MM.1S (cell line): Measurements from ENCODE around the gene OR10C1.

Experiments
- DNase-seq: peaks from one replicate; pipeline ENCODE4 v3.0.0-alpha.2; 2015
- H2AFZ ChIP-seq: fragments of 300-600 bp; sonication (generic); 2 replicates; pipeline ENCODE4 v1.6.0; 2016; ENCODE audit warnings: antibody characterized with exemption, low read length
- H3F3A ChIP-seq: fragments of 300-600 bp; sonication (generic); 2 replicates; pipeline ENCODE4 v1.6.1; 2016; ENCODE audit warnings: mild to moderate bottlenecking, antibody characterized with exemption, low read length, moderate library complexity, mixed read lengths; ENCODE audit not compliant: insufficient read depth
- H3K27ac ChIP-seq: fragments of 300-600 bp; sonication (generic); 2 replicates; pipeline ENCODE4 v1.5.1; 2016; ENCODE audit warnings: mild to moderate bottlenecking, low read length
- H3K27me3 ChIP-seq: fragments of 300-600 bp; sonication (generic); replicated peaks from 2 replicates; pipeline ENCODE4 v1.6.0; 2016; ENCODE audit warnings: low read length; ENCODE audit not compliant: insufficient read depth
- H3K36me3 ChIP-seq: fragments of 300-600 bp; sonication (generic); replicated peaks from 2 replicates; pipeline ENCODE4 v1.6.1; 2016; ENCODE audit warnings: mild to moderate bottlenecking, low read length, mixed read lengths; ENCODE audit not compliant: insufficient read depth
- H3K4me1 ChIP-seq: fragments of 300-600 bp; sonication (generic); 2 replicates; pipeline ENCODE4 v1.6.1; 2016; ENCODE audit warnings: low read length, mixed read lengths
- H3K4me2 ChIP-seq: fragments of 300-600 bp; sonication (generic); 2 replicates; pipeline ENCODE4 v1.6.0; 2016; ENCODE audit warnings: low read depth, low read length
- H3K4me3 ChIP-seq: fragments of 300-600 bp; sonication (generic); 2 replicates; pipeline ENCODE4 v1.5.1; 2016; ENCODE audit warnings: low read length, mixed read lengths
- H3K79me2 ChIP-seq: fragments of 300-600 bp; sonication (generic); 2 replicates; pipeline ENCODE4 v1.6.1; 2016; ENCODE audit warnings: mixed run types, low read length, mixed read lengths
- H3K9ac ChIP-seq: fragments of 300-600 bp; sonication (generic); 2 replicates; pipeline ENCODE4 v1.6.1; 2016; ENCODE audit warnings: low read length, mixed read lengths
- H3K9me2 ChIP-seq: fragments of 300-600 bp; sonication (generic); replicated peaks from 2 replicates; pipeline ENCODE4 v1.6.1; 2016; ENCODE audit warnings: mild to moderate bottlenecking, low read length, mixed read lengths; ENCODE audit not compliant: insufficient read depth
- H3K9me3 ChIP-seq: fragments of 300-600 bp; sonication (generic); replicated peaks from 2 replicates; pipeline ENCODE4 v1.6.1; 2016; ENCODE audit warnings: mild to moderate bottlenecking, low read length, mixed read lengths; ENCODE audit not compliant: insufficient read depth
- H4K20me1 ChIP-seq: fragments of 300-600 bp; sonication (generic); 2 replicates; pipeline ENCODE4 v1.6.1; 2016; ENCODE audit warnings: mild to moderate bottlenecking, low read length, moderate library complexity, mixed read lengths; ENCODE audit not compliant: insufficient read depth
- CTCF ChIP-seq: fragments of 300-600 bp; sonication (generic); IDR thresholded peaks from 2 replicates; pipeline ENCODE4 v1.5.1; 2016; ENCODE audit warnings: antibody characterized with exemption, low read length, mixed read lengths
- EZH2 ChIP-seq: fragments of 300-600 bp; sonication (generic); optimal IDR thresholded peaks from 2 replicates; pipeline ENCODE3; 2017; ENCODE audit warnings: low read depth, mild to moderate bottlenecking, antibody characterized with exemption, low read length, mixed read lengths
- EZH2phosphoT487 ChIP-seq: fragments of 300-600 bp; sonication (generic); IDR thresholded peaks from 2 replicates; pipeline ENCODE4 v1.6.1; 2018; ENCODE audit warnings: antibody characterized with exemption, low read length

The OR10C1 gene

GRCh38 chr6:29424168-29424567 lies 14.9 kb upstream of the OR10C1 start:
- no peaks in the 10 kb centered on the region for H3K36me3 ChIP-seq
- no peaks in the 10 kb centered on the region for H3K9me3 ChIP-seq
- H3F3A ChIP-seq = no peaks in the 10 kb centered on the region
- no peak overlapping the region for H2AFZ ChIP-seq
- DNase-seq = no peak
- H3K4me1 ChIP-seq = no peaks in the 10 kb centered on the region
- no peaks in the 10 kb centered on the region for H4K20me1 ChIP-seq
- no peak overlapping the region for H3K9ac ChIP-seq
- no peaks in the 10 kb centered on the region for H3K27me3 ChIP-seq
- H3K27ac ChIP-seq = no peak overlapping the region
- no peak overlapping the region for H3K4me3 ChIP-seq
- TF ChIP-seq EZH2 (no peak), CTCF (no peak), EZH2phosphoT487 (no peak)
- H3K9me2 ChIP-seq = no peaks in the 10 kb centered on the region
- no peaks in the 10 kb centered on the region for H3K79me2 ChIP-seq
- H3K4me2 ChIP-seq = no peak overlapping the region

GRCh38 chr6:29424575-29424974 lies 14.5 kb upstream of the OR10C1 start:
- no peak for TF ChIP-seq EZH2
- no peak for TF ChIP-seq CTCF
- TF ChIP-seq EZH2phosphoT487 = no peak

DNA sequence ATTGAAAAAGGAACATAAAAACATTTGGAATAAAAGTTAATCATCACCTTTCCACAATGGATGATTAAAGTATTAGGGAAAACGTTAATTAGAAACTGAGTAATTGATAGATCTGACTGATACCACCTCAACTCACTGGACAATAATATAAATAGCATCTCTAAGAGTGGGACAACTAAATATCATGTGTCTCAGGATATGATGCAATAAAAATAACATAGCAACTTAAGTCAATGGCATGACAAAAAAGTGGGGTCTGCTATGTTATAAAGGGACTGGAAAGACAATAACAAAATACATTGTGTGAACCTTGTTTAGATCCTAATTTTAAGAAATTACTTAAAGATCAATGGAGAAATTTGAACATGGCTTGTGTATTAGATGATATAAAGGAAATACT lies 14.0 kb upstream of the OR10C1 start:
- Histone ChIP-seq H3K79me2 (no peaks in the 10 kb centered on the region), H3K4me1 (no peaks in the 10 kb centered on the region), H3K4me2 (no peak overlapping the region), H3K9me3 (no peaks in the 10 kb centered on the region), H3K9me2 (no peaks in the 10 kb centered on the region), H3K27me3 (no peaks in the 10 kb centered on the region), H3K36me3 (no peaks in the 10 kb centered on the region), H3K4me3 (no peak overlapping the region), H3K9ac (no peak overlapping the region), H2AFZ (no peak overlapping the region), H3K27ac (no peak overlapping the region), H4K20me1 (no peaks in the 10 kb centered on the region), H3F3A (no peaks in the 10 kb centered on the region)
- TF ChIP-seq CTCF (no peak), EZH2phosphoT487 (no peak), EZH2 (no peak)
- no peak for DNase-seq

More at GRCh38 chr6:29424575-29424974, 14.5 kb upstream of the OR10C1 start:
- Histone ChIP-seq H3K9me3 (no peaks in the 10 kb centered on the region), H3K27ac (no peak overlapping the region), H3K79me2 (no peaks in the 10 kb centered on the region), H2AFZ (no peak overlapping the region), H3K4me2 (no peak overlapping the region), H3K9me2 (no peaks in the 10 kb centered on the region), H3K27me3 (no peaks in the 10 kb centered on the region), H3K4me3 (no peak overlapping the region), H3K36me3 (no peaks in the 10 kb centered on the region), H3F3A (no peaks in the 10 kb centered on the region), H3K4me1 (no peaks in the 10 kb centered on the region), H4K20me1 (no peaks in the 10 kb centered on the region), H3K9ac (no peak overlapping the region)
- DNase-seq = no peak
